HCT116 (cell line): ENCODE data around the gene TAT.
"Not testable (repeated sequence)": the region's sequence is repeated elsewhere in the genome, so short reads cannot be mapped to it uniquely, and the experiment has no call there.

Experiments
- CEBPB ChIP-seq: IDR thresholded peaks from 2 replicates; pipeline ENCODE4 v1.6.1; 2012; ENCODE audit warnings: low read depth
- EGR1 ChIP-seq: IDR thresholded peaks from 2 replicates; pipeline ENCODE4 v1.6.1; 2012; ENCODE audit warnings: low read depth
- EZH2 ChIP-seq: fragments of 200-600 bp; sonication (generic); IDR thresholded peaks from 2 replicates; pipeline ENCODE4 v1.6.1; 2017; ENCODE audit warnings: antibody characterized with exemption, mixed run types
- EZH2phosphoT487 ChIP-seq: fragments of 200-600 bp; IDR thresholded peaks from 2 replicates; pipeline ENCODE4 v1.6.1; 2018; ENCODE audit warnings: antibody characterized with exemption, borderline replicate concordance
- POLR2A ChIP-seq: IDR thresholded peaks from 2 replicates; pipeline ENCODE4 v1.7.0; 2011; ENCODE audit warnings: borderline replicate concordance; ENCODE audit not compliant: insufficient read depth, insufficient read length; ENCODE audit errors: extremely low read depth
- POLR2AphosphoS5 ChIP-seq: IDR thresholded peaks from 2 replicates; pipeline ENCODE4 v1.6.1; 2011; ENCODE audit warnings: mild to moderate bottlenecking, low read depth, low read length, moderate library complexity
- RAD21 ChIP-seq: IDR thresholded peaks from 2 replicates; pipeline ENCODE4 v1.6.1; 2012; ENCODE audit warnings: low read depth, mild to moderate bottlenecking
- YY1 ChIP-seq: IDR thresholded peaks from 2 replicates; pipeline ENCODE4 v1.6.1; 2011; ENCODE audit warnings: low read length, low read depth, moderate library complexity, mild to moderate bottlenecking; ENCODE audit not compliant: insufficient replicate concordance; ENCODE audit errors: extremely low read depth
- ZFX ChIP-seq: fragments of 450-650 bp; IDR thresholded peaks from 2 replicates; pipeline ENCODE4 v1.6.1; 2017
- TF ChIP-seq, protein P1 (sequence below), 3 experiments: fragments of 200-600 bp in 1 of 3; sonication (generic) in 1 of 3; IDR thresholded peaks in 2 of 3; conservative IDR thresholded peaks in 1 of 3; 2 replicates each; pipeline ENCODE4 v1.5.1; 2012 to 2017; ENCODE audit warnings: low read depth in 2 of 3, low read length in 2 of 3, antibody characterized with exemption in 1 of 3, borderline replicate concordance in 1 of 3, control low read depth in 1 of 3, mild to moderate bottlenecking in 1 of 3, mixed read lengths in 1 of 3, mixed run types in 1 of 3, moderate library complexity in 1 of 3; ENCODE audit not compliant: insufficient read depth in 1 of 3
- TF ChIP-seq, protein P2 (sequence below): IDR thresholded peaks from 2 replicates; pipeline ENCODE4 v1.6.1; 2012
- TF ChIP-seq, protein P3 (sequence below): IDR thresholded peaks from 2 replicates; pipeline ENCODE4 v1.6.1; 2012; ENCODE audit warnings: low read depth

DNA sequence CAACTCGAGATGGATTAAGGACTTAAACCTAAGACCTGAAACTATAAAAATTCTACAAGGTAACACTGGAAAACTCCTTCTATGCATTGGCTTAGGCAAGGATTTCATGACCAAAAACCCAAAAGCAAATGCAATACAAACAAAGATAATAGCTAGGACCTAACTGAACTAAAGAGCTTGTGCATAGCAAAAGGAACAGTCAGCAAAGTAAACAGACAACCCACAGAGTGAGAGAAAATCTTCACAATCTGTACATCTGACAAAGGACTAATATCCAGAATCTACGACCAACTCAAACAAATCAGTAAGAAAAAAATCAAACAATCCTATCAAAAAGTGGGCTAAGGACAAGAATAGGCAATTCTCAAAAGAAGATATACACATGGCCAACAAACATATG is 21.5 kb upstream of the TAT start:
- TF ChIP-seq, protein P1, sequence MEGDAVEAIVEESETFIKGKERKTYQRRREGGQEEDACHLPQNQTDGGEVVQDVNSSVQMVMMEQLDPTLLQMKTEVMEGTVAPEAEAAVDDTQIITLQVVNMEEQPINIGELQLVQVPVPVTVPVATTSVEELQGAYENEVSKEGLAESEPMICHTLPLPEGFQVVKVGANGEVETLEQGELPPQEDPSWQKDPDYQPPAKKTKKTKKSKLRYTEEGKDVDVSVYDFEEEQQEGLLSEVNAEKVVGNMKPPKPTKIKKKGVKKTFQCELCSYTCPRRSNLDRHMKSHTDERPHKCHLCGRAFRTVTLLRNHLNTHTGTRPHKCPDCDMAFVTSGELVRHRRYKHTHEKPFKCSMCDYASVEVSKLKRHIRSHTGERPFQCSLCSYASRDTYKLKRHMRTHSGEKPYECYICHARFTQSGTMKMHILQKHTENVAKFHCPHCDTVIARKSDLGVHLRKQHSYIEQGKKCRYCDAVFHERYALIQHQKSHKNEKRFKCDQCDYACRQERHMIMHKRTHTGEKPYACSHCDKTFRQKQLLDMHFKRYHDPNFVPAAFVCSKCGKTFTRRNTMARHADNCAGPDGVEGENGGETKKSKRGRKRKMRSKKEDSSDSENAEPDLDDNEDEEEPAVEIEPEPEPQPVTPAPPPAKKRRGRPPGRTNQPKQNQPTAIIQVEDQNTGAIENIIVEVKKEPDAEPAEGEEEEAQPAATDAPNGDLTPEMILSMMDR (IDR thresholded peaks at IDR 0.05 in 2 of 3, conservative IDR thresholded peaks at IDR 0.05 in 1 of 3; ENCODE audit: borderline replicate concordance in 1 of 3, insufficient read depth in 1 of 3, low read depth in 2 of 3, low read length in 2 of 3), result not testable (repeated sequence)
- TF ChIP-seq, protein P2, sequence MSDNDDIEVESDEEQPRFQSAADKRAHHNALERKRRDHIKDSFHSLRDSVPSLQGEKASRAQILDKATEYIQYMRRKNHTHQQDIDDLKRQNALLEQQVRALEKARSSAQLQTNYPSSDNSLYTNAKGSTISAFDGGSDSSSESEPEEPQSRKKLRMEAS, result not testable (repeated sequence)
- TF ChIP-seq, protein P3, sequence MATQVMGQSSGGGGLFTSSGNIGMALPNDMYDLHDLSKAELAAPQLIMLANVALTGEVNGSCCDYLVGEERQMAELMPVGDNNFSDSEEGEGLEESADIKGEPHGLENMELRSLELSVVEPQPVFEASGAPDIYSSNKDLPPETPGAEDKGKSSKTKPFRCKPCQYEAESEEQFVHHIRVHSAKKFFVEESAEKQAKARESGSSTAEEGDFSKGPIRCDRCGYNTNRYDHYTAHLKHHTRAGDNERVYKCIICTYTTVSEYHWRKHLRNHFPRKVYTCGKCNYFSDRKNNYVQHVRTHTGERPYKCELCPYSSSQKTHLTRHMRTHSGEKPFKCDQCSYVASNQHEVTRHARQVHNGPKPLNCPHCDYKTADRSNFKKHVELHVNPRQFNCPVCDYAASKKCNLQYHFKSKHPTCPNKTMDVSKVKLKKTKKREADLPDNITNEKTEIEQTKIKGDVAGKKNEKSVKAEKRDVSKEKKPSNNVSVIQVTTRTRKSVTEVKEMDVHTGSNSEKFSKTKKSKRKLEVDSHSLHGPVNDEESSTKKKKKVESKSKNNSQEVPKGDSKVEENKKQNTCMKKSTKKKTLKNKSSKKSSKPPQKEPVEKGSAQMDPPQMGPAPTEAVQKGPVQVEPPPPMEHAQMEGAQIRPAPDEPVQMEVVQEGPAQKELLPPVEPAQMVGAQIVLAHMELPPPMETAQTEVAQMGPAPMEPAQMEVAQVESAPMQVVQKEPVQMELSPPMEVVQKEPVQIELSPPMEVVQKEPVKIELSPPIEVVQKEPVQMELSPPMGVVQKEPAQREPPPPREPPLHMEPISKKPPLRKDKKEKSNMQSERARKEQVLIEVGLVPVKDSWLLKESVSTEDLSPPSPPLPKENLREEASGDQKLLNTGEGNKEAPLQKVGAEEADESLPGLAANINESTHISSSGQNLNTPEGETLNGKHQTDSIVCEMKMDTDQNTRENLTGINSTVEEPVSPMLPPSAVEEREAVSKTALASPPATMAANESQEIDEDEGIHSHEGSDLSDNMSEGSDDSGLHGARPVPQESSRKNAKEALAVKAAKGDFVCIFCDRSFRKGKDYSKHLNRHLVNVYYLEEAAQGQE, result not testable (repeated sequence)
- TF ChIP-seq POLR2A, EZH2, RAD21, EGR1, POLR2AphosphoS5, CEBPB, YY1, EZH2phosphoT487, ZFX: not testable (repeated sequence)
